Stomach (tissue), 9 donors: ENCODE results near the gene TFEB. TPM values are rescaled to one million over a fixed set of nuclear protein-coding genes. Genes with fewer than 3 reads are reported as not detected.
A peak's percentile ranks its signal among the peaks of the same experiment; 100 is the strongest.

Source experiments
- DNase-seq, 2 donors: peaks; one replicate each; pipeline versions ENCODE4 v3.0.0 to v3.0.0-alpha.2; 2013 to 2019
- H3K27ac ChIP-seq, 5 donors: fragments of 200-600 bp in 4 of 5; sonication (generic) in 4 of 5; one replicate each; pipeline ENCODE4 v1.5.1; 2013 to 2019; ENCODE audit warnings: mild to moderate bottlenecking in 1 of 5, moderate library complexity in 1 of 5
- H3K27me3 ChIP-seq, 3 donors: fragments of 200-600 bp; sonication (generic); one replicate each; pipeline ENCODE4 v1.5.1; 2017 to 2019; ENCODE audit warnings: mixed run types in 1 of 3
- H3K36me3 ChIP-seq, 4 donors: fragments of 200-600 bp; sonication (generic); 1 replicate in 3 of 4; 2 replicates in 1 of 4; pipeline ENCODE4 v1.5.1; 2016 to 2019
- H3K4me1 ChIP-seq, 4 donors: fragments of 200-600 bp; sonication (generic); one replicate each; pipeline ENCODE4 v1.5.1; 2016 to 2019
- H3K4me3 ChIP-seq, 4 donors: fragments of 200-600 bp; sonication (generic) in 3 of 4; one replicate each; pipeline ENCODE4 v1.5.1; 2016 to 2019; ENCODE audit warnings: mild to moderate bottlenecking in 1 of 4
- H3K9me3 ChIP-seq, 4 donors: fragments of 200-600 bp; sonication (generic); one replicate each; pipeline ENCODE4 v1.5.1; 2016 to 2019
- CTCF ChIP-seq, 7 experiments: fragments of 450-650 bp in 4 of 7; fragments of 200-600 bp in 3 of 7; sonication (generic) in 3 of 7; IDR thresholded peaks; one replicate each; pipeline ENCODE4 v1.5.1; 2016 to 2019; ENCODE audit warnings: antibody characterized with exemption in 7 of 7, control low read depth in 2 of 7, mild to moderate bottlenecking in 1 of 7
- EP300 ChIP-seq: sonication (generic); formaldehyde crosslinking; IDR thresholded peaks from one replicate; pipeline ENCODE4 v1.6.1; 2017; ENCODE audit warnings: antibody characterized with exemption
- POLR2A ChIP-seq, 4 donors: fragments of 450-650 bp; IDR thresholded peaks; one replicate each; pipeline ENCODE4 v1.6.1; 2016; ENCODE audit warnings: antibody characterized with exemption in 4 of 4, control low read depth in 2 of 4, mild to moderate bottlenecking in 1 of 4, moderate library complexity in 1 of 4
- POLR2AphosphoS5 ChIP-seq, 3 donors: sonication (generic); formaldehyde crosslinking; IDR thresholded peaks; one replicate each; pipeline ENCODE4 v1.6.1; 2016; ENCODE audit warnings: antibody characterized with exemption in 3 of 3
- WGBS, 5 donors: extraction: QIAGEN DNeasy Blood & Tissue Kit in 3 of 5; methylation state at CpG; one replicate each; pipeline versions ENCODE4 v1.1.5 to v1.1.7; 2013 to 2018; 5-methylcytosine and 5-hydroxymethylcytosine counted together
- intact Hi-C: fragments of 100-400 bp; cut with DNase I; formaldehyde crosslinking; loops from one replicate; pipeline ENCODE4 v1.15.1; 2023; ENCODE audit warnings: low total_unique reads
- polyA plus RNA-seq, 3 donors: library from polyadenylated mRNA; stranded (reverse); fragments of 200-250 nt; gene quantifications; one replicate each; pipeline ENCODE4 v1.2.3, GENCODE V29; 2013
- total RNA-seq, 5 donors: library from RNA; depleted of rRNA; stranded (reverse); fragments of >200 nt; gene quantifications; one replicate each; pipeline versions ENCODE4 v1.1.0 to v1.2.3, GENCODE V29; 2014 to 2016
- donor health status: healthy with polysubstance abuse.
- donor health status: Bipolar disorder and iron deficiency.
- donor health status: healthy.

Gene TFEB
- total and polyA plus RNA-seq, 8 donors: 6.4 to 130 (median 13.5) TPM

GRCh38 chr6:41778895-41779294, 43.5 kb upstream of the TFEB start:
- Histone ChIP-seq H3K27ac (peak overlapping the region in 4 of 5 donors; percentile 46 to 94 (median 82)), H3K36me3 (peaks cover 10 to 35% (median 35%) of the 10 kb centered on the region in 4 donors), H3K27me3 (no peaks in the 10 kb centered on the region), H3K9me3 (no peaks in the 10 kb centered on the region), H3K4me1 (peaks cover 23 to 89% (median 56%) of the 10 kb centered on the region in 4 donors), H3K4me3 (peak overlapping the region; percentile 67 to 91 (median 70))
- DNase-seq: no peak
- WGBS, 5 donors: 33 to 57% (median 44%) methylated on average over 6 of the region's 6 CpGs
- intact Hi-C loops: no loop called here
- TF ChIP-seq EP300 (no peak), POLR2AphosphoS5 (IDR thresholded peaks at IDR 0.05) (no peak), POLR2A (IDR thresholded peaks at IDR 0.05) (no peak), CTCF (IDR thresholded peaks at IDR 0.05) (no peak)

DNA sequence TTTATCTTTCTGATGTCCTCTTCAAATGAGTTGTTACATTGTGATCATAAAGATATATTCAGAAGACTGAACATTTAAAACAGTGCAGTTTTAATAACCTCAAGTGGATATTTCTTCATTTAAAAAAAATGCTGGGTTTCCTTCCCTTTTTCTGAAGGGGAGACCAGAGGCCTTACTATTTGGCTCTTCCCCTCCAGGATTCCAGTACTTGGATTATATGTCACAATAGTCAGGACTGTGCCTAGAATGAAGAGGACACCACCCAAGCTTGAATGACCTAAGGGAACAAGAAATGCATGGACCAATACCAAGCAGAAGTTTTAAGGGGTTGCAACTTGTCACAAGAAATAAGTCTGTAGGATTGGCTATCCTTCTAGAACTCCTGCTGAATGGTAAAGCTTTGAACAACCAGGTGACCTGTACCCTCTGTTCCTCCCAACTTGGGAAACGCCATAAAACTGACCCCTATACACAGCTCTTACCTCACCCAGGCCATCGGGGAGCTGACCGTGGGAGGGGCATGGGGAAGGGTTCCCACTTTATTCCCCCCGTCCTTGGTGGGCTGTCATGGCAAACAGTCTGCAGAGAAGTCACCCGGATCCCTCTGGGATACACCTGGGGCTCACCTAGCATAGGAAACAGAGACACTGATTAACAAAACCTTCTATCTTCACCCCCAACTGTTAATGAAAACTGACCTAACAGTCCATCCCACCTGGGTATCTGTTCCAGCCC, 42.3 kb upstream of the TFEB start:
- intact Hi-C loops: no loop called here
- no peaks in the 10 kb centered on the region for H3K9me3 ChIP-seq
- peak overlapping the region in 3 of 5 donors; percentile 4 to 26 (median 10) for H3K27ac ChIP-seq
- peaks cover 20 to 80% (median 50%) of the 10 kb centered on the region in 4 donors for H3K4me1 ChIP-seq
- no peaks in the 10 kb centered on the region for H3K27me3 ChIP-seq
- no peak for DNase-seq
- peaks cover 12 to 47% (median 46%) of the 10 kb centered on the region in 4 donors for H3K36me3 ChIP-seq
- 79 to 91% (median 87%) methylated on average over 5 of the region's 5 CpGs for WGBS, 5 donors
- no peak overlapping the region for H3K4me3 ChIP-seq
- TF ChIP-seq POLR2A (IDR thresholded peaks at IDR 0.05) (no peak), POLR2AphosphoS5 (IDR thresholded peaks at IDR 0.05) (no peak), EP300 (no peak), CTCF (IDR thresholded peaks at IDR 0.05) (no peak)

DNA sequence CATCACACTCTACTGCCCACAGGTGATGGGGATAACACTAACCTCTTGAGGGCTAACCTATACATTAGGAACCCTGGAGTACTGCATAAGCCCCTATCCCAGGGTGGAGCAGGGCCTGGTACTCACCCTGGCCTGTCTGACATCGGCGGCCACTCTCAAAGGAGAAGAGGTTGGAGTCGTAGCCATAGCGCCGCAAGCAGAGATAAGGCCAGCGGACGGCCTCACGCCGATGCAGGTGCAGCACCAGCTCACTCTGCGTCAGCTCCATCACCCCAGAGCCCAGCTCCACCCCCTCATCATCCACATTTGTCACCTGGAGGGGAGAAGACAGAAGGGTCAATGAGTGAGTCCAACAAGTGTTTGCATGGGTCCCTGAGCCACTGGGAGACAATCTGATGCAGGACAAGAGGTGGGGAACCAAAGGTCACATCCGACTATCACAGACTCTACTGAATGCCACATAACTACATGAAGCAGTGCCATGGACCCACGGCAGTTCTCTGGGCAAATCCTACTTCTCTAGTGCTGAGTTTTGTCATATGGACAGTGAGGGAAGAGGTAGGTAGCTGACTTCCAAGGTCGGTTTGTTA, 40.0 kb upstream of the TFEB start:
- WGBS, 5 donors: 31 to 68% (median 51%) methylated on average over 3 to 13 of the region's 13 CpGs
- intact Hi-C loops: no loop called here
- H3K36me3 ChIP-seq: peaks cover 33 to 70% (median 70%) of the 10 kb centered on the region in 4 donors

More for the DNA sequence above, 40.0 kb upstream of the TFEB start:
- Histone ChIP-seq H3K4me3 (peak overlapping the region in 1 of 4 donors; percentile 22), H3K27me3 (no peaks in the 10 kb centered on the region), H3K27ac (peak overlapping the region in 3 of 5 donors; percentile 16 to 46 (median 43)), H3K4me1 (peaks cover 7 to 61% (median 31%) of the 10 kb centered on the region in 4 donors), H3K9me3 (no peaks in the 10 kb centered on the region)
- no peak for TF ChIP-seq POLR2AphosphoS5 (IDR thresholded peaks at IDR 0.05)
- TF ChIP-seq CTCF (IDR thresholded peaks at IDR 0.05): no peak
- TF ChIP-seq EP300: no peak
- TF ChIP-seq POLR2A (IDR thresholded peaks at IDR 0.05): no peak
- DNase-seq: no peak
